Mesothelial cell of epicardium (in vitro differentiated cells): ENCODE results near the gene GIMAP1. TPM values are rescaled to one million over a fixed set of nuclear protein-coding genes. Genes with fewer than 3 reads are reported as not detected.

Source experiments
- DNase-seq, 2 experiments: peaks; one replicate each; pipeline ENCODE4 v3.0.0; 2021; ENCODE audit warnings: low spot score in 2 of 2; ENCODE audit not compliant: unreplicated experiment in 2 of 2
- H3K27ac Mint-ChIP-seq: 2 replicates; pipeline ENCODE4 v1.8.0; 2021; ENCODE audit warnings: mixed read lengths
- H3K27me3 Mint-ChIP-seq: 2 replicates; pipeline ENCODE4 v1.8.0; 2021; ENCODE audit warnings: low read depth, mixed read lengths
- H3K36me3 Mint-ChIP-seq: 2 replicates; pipeline ENCODE4 v1.8.0; 2021; ENCODE audit warnings: mixed read lengths
- H3K4me1 Mint-ChIP-seq: 2 replicates; pipeline ENCODE4 v1.8.0; 2021; ENCODE audit warnings: mixed read lengths
- H3K4me3 Mint-ChIP-seq: 2 replicates; pipeline ENCODE4 v1.8.0; 2021; ENCODE audit warnings: mild to moderate bottlenecking, moderate library complexity, mixed read lengths
- H3K9me3 Mint-ChIP-seq: 2 replicates; pipeline ENCODE4 v1.8.0; 2021; ENCODE audit warnings: mixed read lengths
- CTCF ChIP-seq: fragments of 200-600 bp; sonication (generic); IDR thresholded peaks from one replicate; pipeline ENCODE4 v1.5.0; 2021; ENCODE audit warnings: antibody characterized with exemption; ENCODE audit not compliant: unreplicated experiment
- total RNA-seq: library from RNA; stranded (reverse); gene quantifications from 3 replicates; pipeline ENCODE4 v1.2.1, GENCODE V29; 2021

Gene GIMAP1
- total RNA-seq, 1 donor from 2014 or later: not detected

- Mint-ChIP-seq H3K4me3 (no peak overlapping the region), H3K36me3 (no peaks in the 10 kb centered on the region), H3K27me3 (peaks cover 10% of the 10 kb centered on the region)
Measured at GRCh38 chr7:150715293-150715692, 1.1 kb upstream of the GIMAP1 start.

DNA sequence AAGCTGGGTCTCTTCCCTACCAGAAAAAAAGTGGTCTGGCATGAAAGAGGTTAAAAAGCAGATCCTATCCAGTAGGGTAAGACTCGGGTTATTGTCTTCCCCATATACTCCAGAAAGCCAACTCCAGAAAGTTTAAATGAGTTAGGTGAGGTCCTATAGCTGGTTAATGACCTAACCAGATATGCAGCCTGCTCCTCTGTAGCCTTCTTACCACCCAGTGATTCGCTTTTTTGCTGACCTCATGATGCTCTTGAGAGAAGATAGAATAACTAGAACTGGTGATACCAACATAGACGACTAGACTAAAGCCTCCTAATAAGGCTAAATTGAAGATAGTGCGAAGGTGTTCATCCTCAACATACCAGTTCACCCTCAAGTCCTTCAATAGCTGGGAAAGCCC is 675 bp upstream of the GIMAP1 start:
- Mint-ChIP-seq H3K4me3 (no peak overlapping the region), H3K27ac (no peak overlapping the region)

More at GRCh38 chr7:150715293-150715692, 1.1 kb upstream of the GIMAP1 start:
- no peak for TF ChIP-seq CTCF
- no peak for DNase-seq
- H3K9me3 Mint-ChIP-seq: peaks cover 19% of the 10 kb centered on the region
- H3K4me1 Mint-ChIP-seq: no peaks in the 10 kb centered on the region
- H3K27ac Mint-ChIP-seq: no peak overlapping the region

GRCh38 chr7:150716939-150717338 is 526 bp downstream of the GIMAP1 start:
- no peak for TF ChIP-seq CTCF
- H3K4me3 Mint-ChIP-seq: no peak overlapping the region
- no peak for DNase-seq
- no peak overlapping the region for H3K27ac Mint-ChIP-seq
- peaks cover 10% of the 10 kb centered on the region for H3K27me3 Mint-ChIP-seq
- H3K4me1 Mint-ChIP-seq: no peaks in the 10 kb centered on the region
- no peaks in the 10 kb centered on the region for H3K36me3 Mint-ChIP-seq
- H3K9me3 Mint-ChIP-seq: peaks cover 19% of the 10 kb centered on the region

More for the DNA sequence above, 675 bp upstream of the GIMAP1 start:
- H3K27me3 Mint-ChIP-seq: peaks cover 10% of the 10 kb centered on the region
- no peaks in the 10 kb centered on the region for H3K36me3 Mint-ChIP-seq
- peaks cover 19% of the 10 kb centered on the region for H3K9me3 Mint-ChIP-seq
- no peak for DNase-seq
- no peak for TF ChIP-seq CTCF
- no peaks in the 10 kb centered on the region for H3K4me1 Mint-ChIP-seq

DNA sequence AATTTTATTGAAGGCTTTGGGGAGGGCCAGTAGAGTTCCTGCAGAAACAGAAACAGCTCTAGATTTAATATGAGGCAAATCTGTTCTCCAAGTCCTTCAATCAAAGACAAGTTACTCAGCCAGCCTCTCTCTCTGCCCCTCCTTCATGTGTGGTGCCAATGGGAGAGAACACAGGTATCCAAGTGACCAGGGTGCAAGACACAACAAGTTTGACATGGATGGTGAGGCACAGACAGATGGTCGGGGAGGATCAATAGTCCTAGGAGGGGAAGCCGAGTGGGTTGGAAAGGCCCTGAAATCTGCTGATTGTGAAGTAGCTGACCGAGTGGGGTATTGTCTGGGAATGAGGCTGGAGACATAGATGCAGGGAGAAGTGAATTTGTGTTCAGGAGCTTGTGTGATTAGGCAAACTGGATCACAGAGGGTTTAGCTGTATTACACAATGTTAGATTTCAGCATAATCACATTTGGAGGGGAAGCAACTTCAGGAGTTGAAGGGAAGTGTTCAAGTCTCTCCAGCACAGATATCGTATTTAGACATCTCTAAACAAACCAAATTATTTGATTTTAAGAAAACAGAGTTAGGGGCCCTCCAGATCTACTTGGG is 1.5 kb downstream of the GIMAP1 start:
- no peak for DNase-seq
- Mint-ChIP-seq H3K9me3 (peaks cover 12% of the 10 kb centered on the region), H3K36me3 (no peaks in the 10 kb centered on the region), H3K27me3 (peaks cover 10% of the 10 kb centered on the region), H3K4me1 (no peaks in the 10 kb centered on the region), H3K4me3 (no peak overlapping the region), H3K27ac (no peak overlapping the region)
- no peak for TF ChIP-seq CTCF

DNA sequence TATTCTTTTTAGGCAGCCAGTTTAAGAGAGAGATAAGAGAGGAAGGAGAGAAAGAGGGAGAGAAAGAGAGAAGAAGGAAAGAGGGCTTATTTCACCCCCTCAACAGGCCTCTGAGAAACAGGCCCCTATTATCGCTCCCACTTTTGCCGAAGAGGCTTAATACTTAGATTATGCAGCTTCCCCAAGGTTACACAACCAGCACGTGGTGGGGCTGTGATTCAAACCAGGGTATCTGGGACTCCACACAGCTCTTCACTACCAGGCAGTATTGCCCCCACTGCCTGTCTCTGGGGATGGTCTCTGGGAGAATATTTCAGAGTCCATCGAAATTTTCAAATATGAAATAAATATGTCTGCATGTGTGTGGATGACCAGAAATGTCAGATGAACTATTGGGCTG is 3.0 kb downstream of the GIMAP1 start:
- no peak for DNase-seq
- Mint-ChIP-seq H3K27ac (no peak overlapping the region), H3K27me3 (peaks cover 14% of the 10 kb centered on the region)

More for the DNA sequence above, 3.0 kb downstream of the GIMAP1 start:
- Mint-ChIP-seq H3K9me3 (peaks cover 4% of the 10 kb centered on the region), H3K4me1 (no peaks in the 10 kb centered on the region), H3K4me3 (no peak overlapping the region), H3K36me3 (no peaks in the 10 kb centered on the region)
- TF ChIP-seq CTCF: no peak
